ENCODE results near the gene CHIT1. TPM values are rescaled to one million over a fixed set of nuclear protein-coding genes. Genes with fewer than 3 reads are reported as not detected.

CHIT1 gene
- total RNA-seq, 4 donors from 2014 or later = 0.67 to 4.1 TPM; not detected in 2

DNA sequence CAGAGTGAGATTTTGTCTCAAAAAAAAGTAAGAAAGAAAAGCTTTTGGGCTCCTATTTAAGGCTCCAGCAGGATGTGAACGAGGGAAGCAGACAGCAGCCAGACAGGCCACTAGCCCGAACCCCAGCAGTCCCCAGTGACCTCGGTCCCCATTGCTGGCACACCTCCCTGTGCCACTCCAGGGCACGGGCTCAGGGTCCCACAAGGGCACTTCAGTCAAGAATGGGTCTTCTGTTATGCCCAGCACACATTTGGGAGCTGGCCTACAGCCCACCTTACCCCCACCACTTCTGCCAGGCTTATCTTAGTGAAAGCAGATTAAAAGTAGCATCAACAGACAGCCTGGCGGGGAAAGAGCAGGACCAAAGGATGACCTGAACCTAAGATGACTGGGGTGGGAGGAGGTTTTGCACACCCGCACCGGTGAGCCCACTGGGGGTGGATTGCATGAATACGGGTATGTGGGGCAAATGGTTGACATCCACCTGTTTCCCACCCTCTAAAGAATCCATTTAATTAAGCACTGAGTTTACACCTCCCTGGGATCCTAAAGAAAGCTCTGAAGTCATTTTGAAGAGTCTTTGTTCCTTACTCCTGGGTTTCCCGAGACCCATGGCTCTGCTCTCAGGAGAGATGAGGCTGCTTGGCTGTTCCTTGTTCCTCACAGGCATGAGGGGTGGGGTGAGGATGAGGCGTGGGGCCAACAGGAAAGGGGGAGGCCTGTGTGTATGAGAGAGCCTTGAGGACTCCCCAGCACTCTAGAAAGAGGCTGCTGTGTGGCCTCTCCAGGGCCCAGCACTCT, 47.7 kb downstream of the CHIT1 start:
- no peaks in the 10 kb centered on the region for H3K27me3 ChIP-seq
- H3K27ac ChIP-seq = no peak overlapping the region
- H3K4me3 ChIP-seq = no peak overlapping the region
- H3K9me3 ChIP-seq = no peaks in the 10 kb centered on the region
- no peaks in the 10 kb centered on the region for H3K4me1 ChIP-seq
- TF ChIP-seq, protein P1, sequence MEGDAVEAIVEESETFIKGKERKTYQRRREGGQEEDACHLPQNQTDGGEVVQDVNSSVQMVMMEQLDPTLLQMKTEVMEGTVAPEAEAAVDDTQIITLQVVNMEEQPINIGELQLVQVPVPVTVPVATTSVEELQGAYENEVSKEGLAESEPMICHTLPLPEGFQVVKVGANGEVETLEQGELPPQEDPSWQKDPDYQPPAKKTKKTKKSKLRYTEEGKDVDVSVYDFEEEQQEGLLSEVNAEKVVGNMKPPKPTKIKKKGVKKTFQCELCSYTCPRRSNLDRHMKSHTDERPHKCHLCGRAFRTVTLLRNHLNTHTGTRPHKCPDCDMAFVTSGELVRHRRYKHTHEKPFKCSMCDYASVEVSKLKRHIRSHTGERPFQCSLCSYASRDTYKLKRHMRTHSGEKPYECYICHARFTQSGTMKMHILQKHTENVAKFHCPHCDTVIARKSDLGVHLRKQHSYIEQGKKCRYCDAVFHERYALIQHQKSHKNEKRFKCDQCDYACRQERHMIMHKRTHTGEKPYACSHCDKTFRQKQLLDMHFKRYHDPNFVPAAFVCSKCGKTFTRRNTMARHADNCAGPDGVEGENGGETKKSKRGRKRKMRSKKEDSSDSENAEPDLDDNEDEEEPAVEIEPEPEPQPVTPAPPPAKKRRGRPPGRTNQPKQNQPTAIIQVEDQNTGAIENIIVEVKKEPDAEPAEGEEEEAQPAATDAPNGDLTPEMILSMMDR (IDR thresholded peaks at IDR 0.05) = no peak
- TF ChIP-seq POLR2A (IDR thresholded peaks at IDR 0.05) = no peak
- no peaks in the 10 kb centered on the region for H3K36me3 ChIP-seq
- peak in 1 of 3 donors; percentile 23 for DNase-seq

DNA sequence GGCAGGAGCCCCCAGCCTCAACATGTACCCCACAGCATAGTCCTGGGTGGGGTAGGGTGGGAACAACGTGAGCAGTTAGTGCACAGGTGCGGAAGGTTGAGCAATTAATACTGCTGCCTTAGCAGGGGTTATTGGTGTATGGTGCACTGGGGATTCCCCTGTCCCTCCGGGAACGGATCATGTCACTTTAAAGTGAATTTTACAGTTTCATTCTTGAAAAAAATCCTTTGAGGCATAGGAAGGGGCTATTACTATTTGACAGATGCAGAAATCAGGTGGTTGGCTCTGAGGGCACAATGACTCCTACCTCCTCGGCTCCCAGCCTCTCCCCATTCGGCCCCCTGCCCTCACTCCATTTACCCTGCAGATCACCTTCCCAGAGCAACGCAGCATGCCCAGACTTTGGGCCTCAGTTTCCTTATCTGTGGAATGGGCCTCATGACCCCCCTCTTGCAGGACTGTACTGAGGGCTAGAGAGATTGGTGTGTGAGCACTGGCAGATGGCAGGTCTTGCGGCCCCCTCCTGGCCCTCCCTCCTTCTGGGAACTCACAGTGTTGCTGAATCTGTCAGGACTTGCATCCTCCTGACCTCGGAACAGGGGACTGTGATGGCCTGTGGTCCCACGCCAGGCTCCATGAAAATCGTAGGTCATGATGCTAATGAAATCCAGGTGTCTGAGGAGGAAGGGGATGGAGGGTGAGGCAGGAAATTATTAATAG, 48.7 kb downstream of the CHIT1 start:
- Histone ChIP-seq H3K27me3 (no peaks in the 10 kb centered on the region), H3K27ac (no peak overlapping the region), H3K4me1 (peaks cover 0 to 2% (median 0%) of the 10 kb centered on the region in 4 donors), H3K36me3 (no peaks in the 10 kb centered on the region), H3K9me3 (no peaks in the 10 kb centered on the region), H3K4me3 (no peak overlapping the region)
- no peak for TF ChIP-seq POLR2A (IDR thresholded peaks at IDR 0.05)
- TF ChIP-seq, protein P1 (IDR thresholded peaks at IDR 0.05) = no peak
- peak in 1 of 3 donors; percentile 16 for DNase-seq

DNA sequence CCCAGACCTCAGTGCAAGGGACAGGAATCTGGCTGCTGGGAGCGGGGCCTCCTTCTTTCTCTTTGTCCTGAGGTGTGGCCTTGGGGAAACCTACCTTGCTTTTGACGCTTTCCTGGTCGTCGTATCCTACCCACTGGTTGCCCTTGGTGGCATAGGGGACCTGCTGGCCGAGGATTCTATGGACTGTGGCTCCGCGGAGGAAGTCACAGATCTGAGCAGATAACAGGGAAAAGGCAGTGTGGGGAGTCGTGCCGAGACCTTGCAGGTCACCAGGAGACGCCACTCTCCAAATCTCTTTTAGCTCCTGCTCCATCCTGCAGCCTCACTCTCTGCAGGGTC, 49.8 kb downstream of the CHIT1 start:
- H3K27ac ChIP-seq = no peak overlapping the region
- peaks cover 0 to 2% (median 0%) of the 10 kb centered on the region in 4 donors for H3K4me1 ChIP-seq
- no peaks in the 10 kb centered on the region for H3K27me3 ChIP-seq
- no peak for TF ChIP-seq POLR2A (IDR thresholded peaks at IDR 0.05)
- TF ChIP-seq, protein P1 (IDR thresholded peaks at IDR 0.05) = no peak
- no peak for DNase-seq
- H3K9me3 ChIP-seq = no peaks in the 10 kb centered on the region
- H3K4me3 ChIP-seq = no peak overlapping the region
- no peaks in the 10 kb centered on the region for H3K36me3 ChIP-seq

DNA sequence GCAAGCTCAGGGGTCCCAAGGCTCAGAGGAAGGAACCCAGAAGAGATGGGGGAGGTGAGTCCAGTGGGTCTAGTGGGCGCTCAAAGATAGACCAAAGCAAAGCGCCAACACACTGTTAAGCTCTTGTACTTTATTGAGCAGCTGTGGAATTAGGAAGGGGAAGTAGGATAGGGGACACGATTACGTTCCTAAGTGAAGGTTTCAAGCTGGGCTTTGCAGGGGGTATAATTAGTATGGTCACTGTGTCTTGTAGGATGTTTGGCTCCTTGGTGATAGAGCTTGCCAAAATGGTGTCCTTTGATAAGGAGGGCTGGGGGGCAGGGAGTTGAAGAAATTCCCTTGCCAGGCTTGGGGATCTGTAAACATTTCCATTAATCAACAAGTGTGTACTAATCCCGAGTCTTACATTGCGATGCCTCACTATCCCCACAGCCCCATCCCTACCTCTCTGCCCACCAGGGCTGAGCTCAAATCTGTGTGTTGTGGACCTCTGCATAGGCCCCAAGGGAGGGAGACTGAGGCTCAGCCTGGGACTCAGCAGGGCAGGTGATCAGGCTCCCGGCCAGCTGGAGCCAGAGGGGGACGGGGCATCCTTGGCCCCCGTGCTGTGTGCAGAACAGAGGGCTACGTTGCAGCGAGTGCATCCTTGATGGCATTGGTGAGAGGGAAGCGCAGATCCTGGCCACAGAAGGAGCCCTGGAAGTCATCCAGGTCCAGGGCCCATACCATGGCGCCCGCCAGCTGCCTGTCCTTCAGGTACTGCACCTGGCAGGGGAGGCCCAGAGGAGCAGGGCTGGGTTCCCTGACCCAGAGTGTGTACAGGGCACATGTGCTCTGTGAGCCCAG, 50.4 kb downstream of the CHIT1 start:
- Histone ChIP-seq H3K4me3 (no peak overlapping the region), H3K27ac (no peak overlapping the region), H3K36me3 (no peaks in the 10 kb centered on the region), H3K27me3 (no peaks in the 10 kb centered on the region), H3K9me3 (no peaks in the 10 kb centered on the region), H3K4me1 (peaks cover 0 to 2% (median 0%) of the 10 kb centered on the region in 4 donors)
- TF ChIP-seq, protein P1 (IDR thresholded peaks at IDR 0.05) = no peak
- TF ChIP-seq POLR2A (IDR thresholded peaks at IDR 0.05) = no peak
- no peak for DNase-seq

DNA sequence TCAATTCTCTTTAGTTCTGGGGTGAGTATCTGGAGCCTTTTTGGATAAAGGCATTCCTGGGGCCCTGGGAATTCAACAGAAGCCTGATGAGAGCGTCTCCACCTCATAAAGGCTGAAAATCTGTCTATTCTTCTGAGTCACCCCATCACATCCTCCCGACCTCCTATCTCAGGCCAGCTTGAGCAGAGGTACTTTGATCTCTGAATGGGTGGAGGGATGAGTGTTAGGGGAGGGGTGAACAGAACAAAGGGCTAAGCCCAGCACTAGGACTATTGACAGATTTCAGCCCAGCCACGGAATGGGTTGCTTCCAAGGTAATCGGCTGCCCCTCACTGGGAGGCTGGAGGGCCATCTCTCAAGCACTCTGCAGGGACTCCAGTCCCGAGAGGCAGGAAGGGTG, 51.4 kb downstream of the CHIT1 start:
- Histone ChIP-seq H3K4me3 (no peak overlapping the region), H3K27ac (no peak overlapping the region), H3K9me3 (no peaks in the 10 kb centered on the region), H3K36me3 (no peaks in the 10 kb centered on the region), H3K4me1 (peaks cover 0 to 2% (median 0%) of the 10 kb centered on the region in 4 donors), H3K27me3 (no peaks in the 10 kb centered on the region)
- TF ChIP-seq POLR2A (IDR thresholded peaks at IDR 0.05) = no peak
- TF ChIP-seq, protein P1 (IDR thresholded peaks at IDR 0.05) = no peak
- DNase-seq = no peak
